Neural cell (in vitro differentiated cells): Measurements from ENCODE around the gene STYXL2.

Source experiments
- EZH2 ChIP-seq: fragments of 200-600, 300-800 bp; shearing (Covaris generic), sonication (generic); IDR thresholded peaks from 2 replicates; pipeline ENCODE4 v1.6.1; 2014; ENCODE audit warnings: antibody characterized with exemption, low read length, borderline replicate concordance, mild to moderate bottlenecking; ENCODE audit not compliant: insufficient read depth, poor library complexity, severe bottlenecking
- MXI1 ChIP-seq: fragments of 450-650 bp; conservative IDR thresholded peaks from 2 replicates; pipeline ENCODE4 v1.6.1; 2014; ENCODE audit warnings: antibody characterized with exemption, mild to moderate bottlenecking; ENCODE audit not compliant: poor library complexity, severe bottlenecking
- POLR2AphosphoS5 ChIP-seq: IDR thresholded peaks from 2 replicates; pipeline ENCODE4 v1.6.1; 2012
- SMC3 ChIP-seq: fragments of 450-650 bp; conservative IDR thresholded peaks from 2 replicates; pipeline ENCODE4 v1.6.1; 2014; ENCODE audit warnings: antibody characterized with exemption, mild to moderate bottlenecking, moderate library complexity; ENCODE audit not compliant: poor library complexity
- TF ChIP-seq, protein P1 (sequence below): fragments of 450-650 bp; IDR thresholded peaks from 2 replicates; pipeline ENCODE4 v1.5.1; 2014; ENCODE audit warnings: antibody characterized with exemption, mild to moderate bottlenecking, moderate library complexity; ENCODE audit not compliant: poor library complexity, severe bottlenecking

GRCh38 chr1:167086033-167086432 is 7.8 kb upstream of the STYXL2 start:
- TF ChIP-seq, protein P1, sequence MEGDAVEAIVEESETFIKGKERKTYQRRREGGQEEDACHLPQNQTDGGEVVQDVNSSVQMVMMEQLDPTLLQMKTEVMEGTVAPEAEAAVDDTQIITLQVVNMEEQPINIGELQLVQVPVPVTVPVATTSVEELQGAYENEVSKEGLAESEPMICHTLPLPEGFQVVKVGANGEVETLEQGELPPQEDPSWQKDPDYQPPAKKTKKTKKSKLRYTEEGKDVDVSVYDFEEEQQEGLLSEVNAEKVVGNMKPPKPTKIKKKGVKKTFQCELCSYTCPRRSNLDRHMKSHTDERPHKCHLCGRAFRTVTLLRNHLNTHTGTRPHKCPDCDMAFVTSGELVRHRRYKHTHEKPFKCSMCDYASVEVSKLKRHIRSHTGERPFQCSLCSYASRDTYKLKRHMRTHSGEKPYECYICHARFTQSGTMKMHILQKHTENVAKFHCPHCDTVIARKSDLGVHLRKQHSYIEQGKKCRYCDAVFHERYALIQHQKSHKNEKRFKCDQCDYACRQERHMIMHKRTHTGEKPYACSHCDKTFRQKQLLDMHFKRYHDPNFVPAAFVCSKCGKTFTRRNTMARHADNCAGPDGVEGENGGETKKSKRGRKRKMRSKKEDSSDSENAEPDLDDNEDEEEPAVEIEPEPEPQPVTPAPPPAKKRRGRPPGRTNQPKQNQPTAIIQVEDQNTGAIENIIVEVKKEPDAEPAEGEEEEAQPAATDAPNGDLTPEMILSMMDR = no peak
- TF ChIP-seq EZH2 (no peak), POLR2AphosphoS5 (no peak), MXI1 (no peak), SMC3 (no peak)
